Type B pancreatic cell (in vitro differentiated cells): ENCODE results near the gene PRKCE. TPM values are rescaled to one million over a fixed set of nuclear protein-coding genes. Genes with fewer than 3 reads are reported as not detected.

Experiments
- DNase-seq: peaks from one replicate; pipeline ENCODE4 v3.0.0; 2021; ENCODE audit warnings: mixed read lengths; ENCODE audit not compliant: unreplicated experiment; ENCODE audit errors: extremely low spot score
- H3K27ac Mint-ChIP-seq: 2 replicates; pipeline ENCODE4 v1.8.0; 2021; ENCODE audit warnings: mild to moderate bottlenecking, mixed read lengths
- H3K27me3 Mint-ChIP-seq: 2 replicates; pipeline ENCODE4 v1.8.0; 2021; ENCODE audit warnings: mixed read lengths
- H3K36me3 Mint-ChIP-seq: 2 replicates; pipeline ENCODE4 v1.8.0; 2021; ENCODE audit warnings: mixed read lengths
- H3K4me1 Mint-ChIP-seq: one replicate; pipeline ENCODE4 v1.8.0; 2021; ENCODE audit warnings: mixed read lengths; ENCODE audit not compliant: unreplicated experiment
- H3K4me3 Mint-ChIP-seq: 2 replicates; pipeline ENCODE4 v1.8.0; 2021; ENCODE audit warnings: mild to moderate bottlenecking, mixed read lengths
- H3K9me3 Mint-ChIP-seq: 2 replicates; pipeline ENCODE4 v1.8.0; 2021; ENCODE audit warnings: mixed read lengths
- total RNA-seq: library from RNA; stranded (reverse); gene quantifications from 2 replicates; pipeline ENCODE4 v1.2.1, GENCODE V29; 2021; ENCODE audit warnings: low replicate concordance
- TF ChIP-seq, protein P1 (sequence below): fragments of 200-600 bp; sonication (generic); conservative IDR thresholded peaks from 2 replicates; pipeline ENCODE4 v1.5.0; 2021; ENCODE audit warnings: antibody characterized with exemption, mild to moderate bottlenecking

PRKCE gene
- total RNA-seq, 1 donor from 2014 or later, result 21.2 TPM

DNA sequence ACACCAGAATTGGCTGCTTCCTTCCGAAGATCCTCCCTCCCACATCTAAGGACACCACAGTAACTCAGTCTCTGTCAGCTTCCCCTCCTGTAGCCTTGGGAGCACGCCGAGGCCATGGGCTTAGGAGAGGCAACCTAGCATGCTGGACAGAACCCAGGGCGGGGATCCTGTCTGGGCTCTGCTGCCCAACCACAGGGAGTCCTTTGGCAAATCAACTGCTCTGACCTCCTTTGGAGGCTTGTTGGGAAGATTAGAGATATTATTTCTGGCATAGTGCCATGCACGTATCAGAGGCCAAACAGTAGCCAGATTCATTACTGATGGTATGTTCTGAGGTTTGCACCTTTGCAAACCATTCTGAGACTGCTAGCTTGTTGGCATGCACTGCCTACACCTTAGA is 383.1 kb downstream of the PRKCE start:
- peaks cover 4% of the 10 kb centered on the region for H3K9me3 Mint-ChIP-seq

DNA sequence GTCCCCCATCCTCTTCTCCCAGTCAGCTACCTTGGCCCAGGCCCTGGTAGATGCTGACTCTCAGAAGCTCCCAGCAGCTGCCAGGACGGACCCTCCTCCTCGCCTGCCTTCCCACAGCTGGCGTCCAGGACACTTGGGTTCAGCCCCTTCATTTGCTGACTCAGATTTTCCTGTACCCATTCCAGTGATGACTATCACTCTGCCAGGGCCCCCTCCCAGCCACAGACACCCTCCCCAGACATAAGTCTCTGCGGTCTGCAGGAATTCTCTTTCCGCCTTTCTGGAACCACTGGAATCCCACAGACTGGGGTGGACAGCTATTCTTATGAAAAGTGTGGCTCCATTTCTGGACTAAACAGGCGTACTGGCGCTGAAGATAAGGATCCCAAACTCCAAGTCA is 385.5 kb downstream of the PRKCE start:
- H3K27ac Mint-ChIP-seq, result no peak overlapping the region
- TF ChIP-seq, protein P1, sequence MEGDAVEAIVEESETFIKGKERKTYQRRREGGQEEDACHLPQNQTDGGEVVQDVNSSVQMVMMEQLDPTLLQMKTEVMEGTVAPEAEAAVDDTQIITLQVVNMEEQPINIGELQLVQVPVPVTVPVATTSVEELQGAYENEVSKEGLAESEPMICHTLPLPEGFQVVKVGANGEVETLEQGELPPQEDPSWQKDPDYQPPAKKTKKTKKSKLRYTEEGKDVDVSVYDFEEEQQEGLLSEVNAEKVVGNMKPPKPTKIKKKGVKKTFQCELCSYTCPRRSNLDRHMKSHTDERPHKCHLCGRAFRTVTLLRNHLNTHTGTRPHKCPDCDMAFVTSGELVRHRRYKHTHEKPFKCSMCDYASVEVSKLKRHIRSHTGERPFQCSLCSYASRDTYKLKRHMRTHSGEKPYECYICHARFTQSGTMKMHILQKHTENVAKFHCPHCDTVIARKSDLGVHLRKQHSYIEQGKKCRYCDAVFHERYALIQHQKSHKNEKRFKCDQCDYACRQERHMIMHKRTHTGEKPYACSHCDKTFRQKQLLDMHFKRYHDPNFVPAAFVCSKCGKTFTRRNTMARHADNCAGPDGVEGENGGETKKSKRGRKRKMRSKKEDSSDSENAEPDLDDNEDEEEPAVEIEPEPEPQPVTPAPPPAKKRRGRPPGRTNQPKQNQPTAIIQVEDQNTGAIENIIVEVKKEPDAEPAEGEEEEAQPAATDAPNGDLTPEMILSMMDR, result no peak
- DNase-seq, result no peak
- peaks cover 12% of the 10 kb centered on the region for H3K4me1 Mint-ChIP-seq
- peaks cover 8% of the 10 kb centered on the region for H3K9me3 Mint-ChIP-seq
- H3K4me3 Mint-ChIP-seq, result no peak overlapping the region
- peaks cover 9% of the 10 kb centered on the region for H3K36me3 Mint-ChIP-seq
- no peaks in the 10 kb centered on the region for H3K27me3 Mint-ChIP-seq

More for the DNA sequence above, 383.1 kb downstream of the PRKCE start:
- Mint-ChIP-seq H3K4me3 (no peak overlapping the region), H3K36me3 (peaks cover 9% of the 10 kb centered on the region), H3K27me3 (no peaks in the 10 kb centered on the region), H3K27ac (no peak overlapping the region), H3K4me1 (peaks cover 9% of the 10 kb centered on the region)
- no peak for DNase-seq
- TF ChIP-seq, protein P1, result no peak

DNA sequence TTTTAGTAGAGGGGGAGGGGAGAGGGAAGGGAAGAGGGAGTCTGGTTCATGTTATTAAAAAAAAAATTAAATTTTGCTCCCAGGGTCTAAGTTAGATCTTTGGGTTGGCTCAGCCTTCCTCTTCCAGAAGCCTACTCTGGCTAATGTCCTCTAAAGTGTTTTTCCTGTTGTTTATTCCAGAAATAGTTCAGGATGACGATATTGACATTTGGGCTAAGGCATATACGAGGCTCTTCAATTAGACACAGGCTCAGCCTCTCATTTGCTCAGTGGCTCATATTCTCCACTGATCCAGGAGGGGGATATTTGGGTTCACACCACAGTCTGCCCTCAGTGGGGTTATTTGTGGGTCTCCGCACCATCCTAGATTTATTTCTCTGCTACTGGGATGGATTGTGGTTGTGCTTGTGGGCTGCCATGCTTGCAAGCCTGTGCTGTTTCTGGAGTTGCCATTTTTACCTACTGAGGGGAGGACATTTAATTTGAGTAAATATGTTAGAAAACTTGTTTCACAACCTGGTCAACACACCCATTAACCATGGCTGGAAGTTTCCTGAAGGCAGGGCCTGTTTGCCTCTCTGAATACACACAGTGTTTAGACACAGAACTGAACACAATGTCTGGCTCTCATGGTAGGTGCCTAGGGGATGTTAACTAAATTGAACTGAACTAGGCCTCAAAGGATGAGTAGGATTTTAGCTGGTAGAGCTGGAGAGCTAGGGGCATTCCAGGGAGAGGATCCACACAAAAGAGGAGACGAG is 388.2 kb downstream of the PRKCE start:
- TF ChIP-seq, protein P1, result no peak
- no peak for DNase-seq
- no peaks in the 10 kb centered on the region for H3K27me3 Mint-ChIP-seq
- peaks cover 16% of the 10 kb centered on the region for H3K4me1 Mint-ChIP-seq
- no peak overlapping the region for H3K27ac Mint-ChIP-seq
- H3K9me3 Mint-ChIP-seq, result peaks cover 4% of the 10 kb centered on the region
- no peak overlapping the region for H3K4me3 Mint-ChIP-seq
- H3K36me3 Mint-ChIP-seq, result peaks cover 4% of the 10 kb centered on the region

DNA sequence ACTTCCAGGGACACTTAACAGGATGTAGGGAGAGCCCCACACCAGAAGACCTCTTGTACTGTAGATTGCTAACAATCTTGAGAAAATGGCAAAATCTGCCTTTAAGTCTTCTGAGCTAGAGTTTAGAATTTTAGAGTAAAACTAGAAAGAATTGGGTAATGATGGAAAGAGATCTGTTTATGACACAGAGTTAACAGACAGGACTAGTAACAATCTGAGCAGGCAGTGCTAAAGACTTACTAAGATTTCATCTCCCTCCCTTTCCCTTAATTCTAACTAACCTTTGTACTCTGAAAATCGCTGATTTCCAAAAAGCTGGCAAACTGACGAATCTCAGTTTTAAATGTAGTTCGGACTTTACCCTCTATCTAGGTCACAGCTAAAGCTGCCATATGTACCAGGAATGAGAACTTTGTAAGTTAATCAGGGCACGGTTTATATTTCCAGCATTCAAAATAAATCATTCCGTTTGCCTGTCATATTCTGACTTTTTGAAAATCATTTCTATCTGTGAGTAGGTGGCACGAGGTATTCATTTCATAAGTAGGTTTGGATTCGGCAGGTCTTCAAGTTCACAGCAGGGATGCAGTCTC is 389.2 kb downstream of the PRKCE start:
- TF ChIP-seq, protein P1, result no peak

DNA sequence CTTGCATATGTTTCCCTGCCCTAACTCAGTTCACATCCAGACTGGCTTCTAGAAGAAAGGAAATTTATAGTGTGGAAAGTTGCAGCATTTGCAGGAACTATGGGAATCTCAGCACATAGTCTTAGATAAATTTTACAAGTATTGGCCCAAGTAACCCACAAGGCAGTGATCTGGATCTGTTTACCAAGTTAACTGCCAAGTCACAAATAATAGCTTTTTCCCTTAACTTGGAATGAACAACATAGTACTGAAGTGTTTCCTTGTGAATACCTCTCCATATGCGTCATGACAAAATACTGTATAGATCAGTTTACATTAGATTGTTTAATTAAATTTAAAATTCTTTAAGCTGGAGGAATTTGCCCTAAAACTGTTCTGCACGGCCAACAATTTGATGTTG is 390.0 kb downstream of the PRKCE start:
- peaks cover 21% of the 10 kb centered on the region for H3K4me1 Mint-ChIP-seq
- H3K27me3 Mint-ChIP-seq, result no peaks in the 10 kb centered on the region
- peaks cover 4% of the 10 kb centered on the region for H3K36me3 Mint-ChIP-seq
- no peak overlapping the region for H3K4me3 Mint-ChIP-seq
- H3K9me3 Mint-ChIP-seq, result peaks cover 4% of the 10 kb centered on the region
- DNase-seq, result no peak
- TF ChIP-seq, protein P1, result no peak
- no peak overlapping the region for H3K27ac Mint-ChIP-seq

More for the DNA sequence above, 389.2 kb downstream of the PRKCE start:
- no peak overlapping the region for H3K27ac Mint-ChIP-seq
- H3K4me1 Mint-ChIP-seq, result peaks cover 18% of the 10 kb centered on the region
- H3K9me3 Mint-ChIP-seq, result peaks cover 4% of the 10 kb centered on the region
- no peaks in the 10 kb centered on the region for H3K27me3 Mint-ChIP-seq
- no peak overlapping the region for H3K4me3 Mint-ChIP-seq
- peaks cover 4% of the 10 kb centered on the region for H3K36me3 Mint-ChIP-seq
- no peak for DNase-seq
